ENCODE data around the gene FASTKD1.
"Not testable (repeated sequence)": the region's sequence is repeated elsewhere in the genome, so short reads cannot be mapped to it uniquely, and the experiment has no call there.

The FASTKD1 gene, protein sequence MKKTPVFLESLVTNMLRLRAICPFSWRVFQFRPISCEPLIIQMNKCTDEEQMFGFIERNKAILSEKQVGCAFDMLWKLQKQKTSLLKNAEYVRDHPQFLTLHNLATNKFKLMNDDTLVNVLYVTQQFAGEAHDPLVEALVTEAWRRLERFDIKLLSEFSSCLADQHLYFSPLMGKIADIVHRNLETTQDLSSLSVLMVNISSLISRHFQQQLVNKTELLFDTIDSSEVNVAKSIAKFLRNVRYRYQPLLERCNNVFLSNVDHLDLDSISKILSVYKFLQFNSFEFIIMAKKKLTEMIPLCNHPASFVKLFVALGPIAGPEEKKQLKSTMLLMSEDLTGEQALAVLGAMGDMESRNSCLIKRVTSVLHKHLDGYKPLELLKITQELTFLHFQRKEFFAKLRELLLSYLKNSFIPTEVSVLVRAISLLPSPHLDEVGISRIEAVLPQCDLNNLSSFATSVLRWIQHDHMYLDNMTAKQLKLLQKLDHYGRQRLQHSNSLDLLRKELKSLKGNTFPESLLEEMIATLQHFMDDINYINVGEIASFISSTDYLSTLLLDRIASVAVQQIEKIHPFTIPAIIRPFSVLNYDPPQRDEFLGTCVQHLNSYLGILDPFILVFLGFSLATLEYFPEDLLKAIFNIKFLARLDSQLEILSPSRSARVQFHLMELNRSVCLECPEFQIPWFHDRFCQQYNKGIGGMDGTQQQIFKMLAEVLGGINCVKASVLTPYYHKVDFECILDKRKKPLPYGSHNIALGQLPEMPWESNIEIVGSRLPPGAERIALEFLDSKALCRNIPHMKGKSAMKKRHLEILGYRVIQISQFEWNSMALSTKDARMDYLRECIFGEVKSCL

GRCh38 chr2:169573160-169573973 lies at the start of gene FASTKD1:
Gene FASTKD1 (minus strand): TSS chr2:169573865. CDS start chr2:169572029, 1,836 bp downstream.
- DNase-seq = peak; percentile 97

GRCh38 chr2:169623235-169623634 lies 49.6 kb upstream of the FASTKD1 start:
- DNase-seq = no peak

- no peak for DNase-seq
These were observed 46.8 kb upstream of the FASTKD1 start for GRCh38 chr2:169620509-169620908.

DNA sequence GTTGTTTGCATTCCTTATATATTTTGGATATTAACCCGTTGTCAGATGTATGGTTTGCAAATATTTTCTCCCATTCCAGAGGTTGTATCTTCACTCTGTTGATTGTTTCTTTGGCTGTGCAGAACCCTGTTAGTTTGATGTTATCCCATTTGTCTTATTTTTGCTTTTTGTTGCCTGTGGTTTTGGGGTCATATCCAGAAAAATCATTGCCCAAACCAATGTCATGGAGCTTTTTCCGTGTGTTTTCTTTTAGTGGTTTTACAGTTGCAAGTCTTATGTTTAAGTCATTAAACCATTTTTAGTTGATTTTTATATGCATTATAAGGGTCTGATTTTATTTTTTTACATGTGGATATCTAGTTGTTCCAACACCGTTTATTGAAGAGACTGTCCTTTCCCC lies 46.3 kb upstream of the FASTKD1 start:
- DNase-seq = no peak

DNA sequence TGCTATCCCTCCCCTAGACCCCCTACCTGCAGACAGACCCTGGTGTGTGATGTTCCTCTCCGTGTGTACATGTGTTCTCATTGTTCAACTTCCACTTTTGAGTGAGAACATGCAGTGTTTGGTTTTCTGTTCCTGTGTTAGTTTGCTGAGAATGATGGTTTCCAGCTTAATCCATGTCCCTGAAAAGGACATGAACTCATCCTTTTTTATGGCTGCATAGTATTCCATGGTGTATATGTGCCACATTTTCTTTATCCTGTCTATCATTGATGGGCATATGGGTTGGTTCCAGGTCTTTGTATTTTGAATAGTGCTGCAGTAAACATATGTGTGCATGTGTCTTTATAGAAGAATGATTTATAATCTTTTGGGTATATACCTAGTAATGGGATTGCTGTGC lies 42.3 kb upstream of the FASTKD1 start:
- DNase-seq = not testable (repeated sequence)

- no peak for DNase-seq
These were observed 40.2 kb upstream of the FASTKD1 start for GRCh38 chr2:169613876-169614275.

- DNase-seq = no peak
These were observed 35.6 kb upstream of the FASTKD1 start for GRCh38 chr2:169609264-169609663.

- no peak for DNase-seq
These were observed 25.9 kb upstream of the FASTKD1 start for GRCh38 chr2:169599568-169599967.

DNA sequence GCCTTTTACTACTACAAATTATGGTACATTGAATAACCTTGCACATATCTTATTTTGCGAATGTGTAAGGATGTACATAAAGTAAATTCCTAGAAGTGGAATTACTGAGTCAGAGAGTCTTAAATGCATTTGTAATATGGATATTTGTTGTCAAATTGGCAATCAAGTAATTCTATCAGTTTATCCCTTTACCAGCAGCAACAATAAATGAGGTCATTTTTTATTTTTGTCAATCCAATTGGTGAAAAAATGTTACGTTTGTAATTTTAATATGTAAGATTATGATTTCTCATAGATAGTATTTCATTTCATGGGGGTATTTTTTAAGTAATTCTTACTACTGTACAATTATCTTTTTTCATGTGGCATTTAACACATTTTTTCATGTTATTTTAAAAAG lies 25.3 kb upstream of the FASTKD1 start:
- no peak for DNase-seq

- not testable (repeated sequence) for DNase-seq
These were observed 22.9 kb upstream of the FASTKD1 start for GRCh38 chr2:169596546-169596945.

- no peak for DNase-seq
These were observed 17.1 kb upstream of the FASTKD1 start for GRCh38 chr2:169590804-169591203.

DNA sequence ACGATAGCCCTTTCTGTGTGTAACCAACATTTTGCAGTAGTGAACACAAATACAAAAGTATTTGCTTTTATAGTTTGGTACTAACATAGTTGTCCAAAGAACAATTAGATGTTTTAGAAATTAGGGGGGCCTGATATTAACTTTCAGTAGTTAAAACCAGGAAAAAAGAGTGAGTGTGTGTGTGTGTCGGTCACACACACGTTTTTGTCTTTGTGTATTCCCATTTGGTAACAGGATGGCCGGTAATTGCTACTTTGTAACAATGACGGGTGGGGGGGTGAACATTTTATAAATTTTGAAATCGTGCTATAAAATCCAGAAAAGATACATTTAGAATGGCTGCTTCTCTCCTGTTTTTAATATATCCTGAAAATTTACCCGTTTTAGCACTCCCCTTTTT lies 12.0 kb upstream of the FASTKD1 start:
- no peak for DNase-seq

GRCh38 chr2:169584005-169584877 lies 10.6 kb upstream of the FASTKD1 start, which contains the start of gene PPIG:
Gene PPIG (plus strand): TSS chr2:169584351. CDS start chr2:169604042, 19,691 bp downstream.
- DNase-seq = peak; percentile 95

GRCh38 chr2:169583518-169583917 lies 9.9 kb upstream of the FASTKD1 start:
- DNase-seq = no peak

DNA sequence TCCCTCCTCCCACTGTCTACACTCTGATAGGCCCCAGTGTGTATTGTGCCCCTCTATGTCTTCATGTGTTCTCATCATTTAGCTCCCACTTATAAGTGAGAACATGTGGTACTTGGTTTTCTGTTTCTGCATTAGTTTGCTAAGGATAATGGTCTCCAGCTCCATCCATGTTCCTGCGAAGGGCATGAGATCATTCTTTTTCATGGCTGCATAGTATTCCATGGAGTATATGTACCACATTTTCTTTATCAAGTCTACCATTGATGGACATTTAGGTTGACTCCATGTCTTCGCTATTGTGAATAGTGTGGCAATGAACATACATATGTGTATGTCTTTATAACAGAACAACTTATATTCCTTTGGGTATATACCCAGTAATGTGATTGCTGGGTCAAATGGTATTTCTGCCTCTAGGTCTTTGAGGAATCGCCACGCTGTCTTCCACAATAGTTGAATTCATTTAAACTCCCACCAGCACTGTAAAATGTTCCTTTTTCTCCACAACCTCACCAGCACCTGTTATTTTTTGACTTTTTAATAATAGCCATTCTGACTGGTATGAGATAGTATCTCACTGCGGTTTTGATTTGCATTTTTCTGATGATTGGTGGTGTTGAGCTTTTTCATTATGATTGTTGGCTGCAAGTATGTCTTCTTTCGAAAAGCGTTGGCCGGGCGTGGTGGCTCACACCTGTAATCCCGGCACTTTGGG lies 9.0 kb upstream of the FASTKD1 start:
- not testable (repeated sequence) for DNase-seq

DNA sequence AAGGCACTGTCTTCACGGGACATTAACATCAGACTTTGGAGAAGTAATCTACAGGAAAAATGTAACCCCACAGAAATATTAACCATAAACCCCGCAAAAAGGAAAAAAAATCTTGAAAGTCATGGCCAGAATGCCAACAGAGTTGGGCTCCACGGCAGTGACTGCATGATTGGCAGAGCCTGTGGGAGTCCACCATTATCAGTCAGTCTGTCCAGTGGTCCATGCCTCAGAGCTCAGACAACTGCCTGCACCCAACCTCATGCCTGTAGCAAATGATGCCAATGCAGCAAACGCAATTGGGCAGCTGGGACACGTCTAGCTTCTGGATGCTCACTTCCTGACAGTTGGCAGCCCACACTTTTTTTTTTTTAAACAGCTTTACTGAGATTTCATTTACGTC lies 5.4 kb upstream of the FASTKD1 start:
- DNase-seq = no peak

- not testable (repeated sequence) for DNase-seq
These were observed 1.6 kb upstream of the FASTKD1 start for GRCh38 chr2:169575264-169575663.

DNA sequence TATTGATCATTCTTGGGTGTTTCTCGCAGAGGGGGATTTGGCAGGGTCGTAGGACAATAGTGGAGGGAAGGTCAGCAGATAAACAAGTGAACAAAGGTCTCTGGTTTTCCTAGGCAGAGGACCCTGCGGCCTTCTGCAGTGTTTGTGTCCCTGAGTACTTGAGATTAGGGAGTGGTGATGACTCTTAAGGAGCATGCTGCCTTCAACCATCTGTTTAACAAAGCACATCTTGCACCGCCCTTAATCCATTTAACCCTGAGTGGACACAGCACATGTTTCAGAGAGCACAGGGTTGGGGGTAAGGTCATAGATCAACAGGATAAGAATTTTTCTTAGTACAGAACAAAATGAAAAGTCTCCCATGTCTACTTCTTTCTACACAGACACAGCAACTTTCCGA lies 874 bp upstream of the FASTKD1 start:
- not testable (repeated sequence) for DNase-seq

GRCh38 chr2:169573974-169574299 lies 272 bp upstream of the FASTKD1 start:
- DNase-seq = no peak

DNA sequence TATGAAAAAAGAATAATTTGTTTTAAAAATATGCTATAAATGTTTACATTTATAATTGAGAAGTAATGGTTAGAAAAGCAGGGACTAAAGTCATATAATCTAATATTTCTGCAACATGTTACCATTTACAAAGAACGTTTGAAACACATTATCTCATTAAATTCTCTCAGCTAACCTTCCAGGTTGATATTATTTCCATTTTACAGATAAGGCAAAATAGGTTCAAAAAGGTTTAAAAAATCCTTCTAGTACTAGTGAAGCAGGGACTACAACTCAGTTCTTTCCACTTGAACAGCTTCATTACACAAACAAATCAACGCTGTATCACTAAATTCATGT lies 875 bp downstream of the FASTKD1 start:
- no peak for DNase-seq

DNA sequence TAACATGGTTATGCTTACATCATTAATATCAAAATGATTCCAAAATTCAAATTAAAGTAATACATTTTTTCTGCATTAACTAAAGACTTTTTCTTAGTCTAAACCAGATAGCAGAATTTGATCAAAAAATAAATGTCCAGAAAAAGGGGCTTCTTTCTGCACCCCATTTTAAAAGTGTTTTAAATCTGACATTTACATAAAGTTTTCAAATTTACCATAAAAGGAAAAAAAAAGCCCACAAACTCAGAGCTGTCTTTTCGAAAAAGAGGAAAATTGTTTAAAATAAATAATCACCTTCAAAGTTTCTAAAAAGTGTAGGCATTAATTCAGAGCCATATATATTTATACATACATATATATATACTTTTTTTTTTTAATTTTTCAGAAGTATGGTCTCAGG lies 1.5 kb downstream of the FASTKD1 start:
- no peak for DNase-seq

- DNase-seq = no peak
These were observed 2.1 kb downstream of the FASTKD1 start for GRCh38 chr2:169571571-169571970.

Measured in OCI-M1 (cell line).